Gastroesophageal sphincter (tissue), 4 donors: ENCODE measurements around the gene GLI3. TPM values are rescaled to one million over a fixed set of nuclear protein-coding genes. Genes with fewer than 3 reads are reported as not detected.

Source experiments
- ATAC-seq: fragments of 150-250 bp; one replicate; pipeline ENCODE4 v1.9.1; 2016; ENCODE audit warnings: mild to moderate bottlenecking, moderate library complexity
- H3K27ac ChIP-seq, 4 donors: fragments of 200-600 bp; sonication (generic) in 3 of 4; 1 replicate in 3 of 4; 2 replicates in 1 of 4; pipeline ENCODE4 v1.5.1; 2016 to 2019
- H3K27me3 ChIP-seq: fragments of 200-600 bp; sonication (generic); one replicate; pipeline ENCODE4 v1.5.1; 2019
- H3K36me3 ChIP-seq, 2 donors: fragments of 200-600 bp; sonication (generic); one replicate each; pipeline ENCODE4 v1.5.1; 2019; ENCODE audit warnings: control low read depth in 1 of 2
- H3K4me1 ChIP-seq, 3 donors: fragments of 200-600 bp; sonication (generic); 1 replicate in 2 of 3; 2 replicates in 1 of 3; pipeline ENCODE4 v1.5.1; 2016 to 2019; ENCODE audit warnings: control low read depth in 2 of 3
- H3K4me3 ChIP-seq, 2 donors: fragments of 200-600 bp; sonication (generic); one replicate each; pipeline ENCODE4 v1.5.1; 2019; ENCODE audit warnings: mild to moderate bottlenecking in 1 of 2, moderate library complexity in 1 of 2
- H3K9me3 ChIP-seq, 3 donors: fragments of 200-600 bp; sonication (generic); one replicate each; pipeline ENCODE4 v1.5.1; 2017 to 2019; ENCODE audit warnings: control low read depth in 2 of 3
- CTCF ChIP-seq, 4 experiments: fragments of 200-600 bp in 2 of 4; fragments of 450-650 bp in 2 of 4; sonication (generic) in 1 of 4; IDR thresholded peaks; one replicate each; pipeline ENCODE4 v1.5.1; 2017 to 2019; ENCODE audit warnings: antibody characterized with exemption in 4 of 4, mild to moderate bottlenecking in 2 of 4, moderate library complexity in 2 of 4
- EP300 ChIP-seq: sonication (generic); formaldehyde crosslinking; IDR thresholded peaks from one replicate; pipeline ENCODE4 v1.6.1; 2017; ENCODE audit warnings: antibody characterized with exemption, mild to moderate bottlenecking
- POLR2A ChIP-seq, 2 donors: fragments of 450-650 bp; IDR thresholded peaks; one replicate each; pipeline ENCODE4 v1.6.1; 2017; ENCODE audit warnings: antibody characterized with exemption in 2 of 2, mild to moderate bottlenecking in 2 of 2, moderate library complexity in 1 of 2
- POLR2AphosphoS5 ChIP-seq: sonication (generic); formaldehyde crosslinking; IDR thresholded peaks from one replicate; pipeline ENCODE4 v1.6.1; 2017; ENCODE audit warnings: antibody characterized with exemption
- WGBS, 2 donors: methylation state at CpG; one replicate each; pipeline ENCODE4 v1.1.5; 2018; ENCODE audit warnings: low coverage in 1 of 2; 5-methylcytosine and 5-hydroxymethylcytosine counted together
- total RNA-seq, 4 donors: library from RNA; depleted of rRNA; stranded (reverse); fragments of >200 nt; gene quantifications; one replicate each; pipeline ENCODE4 v1.1.0, GENCODE V29; 2016

The GLI3 gene
- total RNA-seq, 4 donors from 2014 or later = 7.3 to 18.2 (median 12.6) TPM

GRCh38 chr7:41999736-42000283, 237.2 kb downstream of the GLI3 start:
- WGBS, 2 donors = 94 to 97% methylated on average over 6 of the region's 6 CpGs
- no peak for ATAC-seq
- Histone ChIP-seq H3K4me1 (peaks cover 0 to 23% (median 0%) of the 10 kb centered on the region in 3 donors), H3K36me3 (peaks cover 0 to 9% of the 10 kb centered on the region in 2 donors), H3K27me3 (no peaks in the 10 kb centered on the region), H3K4me3 (no peak overlapping the region), H3K27ac (no peak overlapping the region), H3K9me3 (no peaks in the 10 kb centered on the region)
- TF ChIP-seq POLR2AphosphoS5 = no peak
- no peak for TF ChIP-seq EP300
- no peak for TF ChIP-seq CTCF (IDR thresholded peaks at IDR 0.05)
- TF ChIP-seq POLR2A (IDR thresholded peaks at IDR 0.05) = no peak

GRCh38 chr7:41998041-41998440, 239.0 kb downstream of the GLI3 start:
- Histone ChIP-seq H3K36me3 (peaks cover 0 to 9% of the 10 kb centered on the region in 2 donors), H3K27ac (no peak overlapping the region), H3K4me1 (peaks cover 0 to 39% (median 0%) of the 10 kb centered on the region in 3 donors), H3K4me3 (no peak overlapping the region), H3K27me3 (no peaks in the 10 kb centered on the region), H3K9me3 (no peaks in the 10 kb centered on the region)
- ATAC-seq = no peak
- TF ChIP-seq POLR2AphosphoS5 (no peak), EP300 (no peak), CTCF (IDR thresholded peaks at IDR 0.05) (no peak), POLR2A (IDR thresholded peaks at IDR 0.05) (no peak)
- WGBS, 2 donors = 56 to 63% methylated on average over 2 of the region's 2 CpGs

GRCh38 chr7:41997151-41997550, 239.9 kb downstream of the GLI3 start:
- TF ChIP-seq CTCF (IDR thresholded peaks at IDR 0.05) (no peak), POLR2A (IDR thresholded peaks at IDR 0.05) (no peak), EP300 (no peak), POLR2AphosphoS5 (no peak)
- Histone ChIP-seq H3K4me1 (peaks cover 0 to 46% (median 0%) of the 10 kb centered on the region in 3 donors), H3K27ac (no peak overlapping the region), H3K36me3 (peaks cover 0 to 9% of the 10 kb centered on the region in 2 donors), H3K9me3 (no peaks in the 10 kb centered on the region), H3K4me3 (no peak overlapping the region), H3K27me3 (no peaks in the 10 kb centered on the region)
- WGBS, 2 donors = 72 to 80% methylated on average over 1 to 2 of the region's 2 CpGs
- no peak for ATAC-seq

GRCh38 chr7:41996381-41997035, 240.5 kb downstream of the GLI3 start:
- TF ChIP-seq CTCF (IDR thresholded peaks at IDR 0.05) (no peak), POLR2A (IDR thresholded peaks at IDR 0.05) (no peak), EP300 (no peak), POLR2AphosphoS5 (no peak)
- Histone ChIP-seq H3K27ac (peak overlapping the region in 3 of 4 donors; percentile 14 to 23 (median 21)), H3K27me3 (no peaks in the 10 kb centered on the region), H3K4me1 (peaks cover 0 to 51% (median 0%) of the 10 kb centered on the region in 3 donors), H3K9me3 (no peaks in the 10 kb centered on the region), H3K4me3 (no peak overlapping the region), H3K36me3 (peaks cover 0 to 9% of the 10 kb centered on the region in 2 donors)
- WGBS, 2 donors = 52 to 71% methylated on average over 4 of the region's 4 CpGs
- ATAC-seq = no peak
